WTC11 (cell line): Measurements from ENCODE around the gene CDIPT. TPM values are rescaled to one million over a fixed set of nuclear protein-coding genes. Genes with fewer than 3 reads are reported as not detected.
A peak's percentile ranks its signal among the peaks of the same experiment; 100 is the strongest.

Experiments
- ATAC-seq: fragments of 200-7000 bp; cut with Tn5 transposase; 2 replicates; pipeline ENCODE4 v1.10.0; 2021; ENCODE audit warnings: mild to moderate bottlenecking, moderate library complexity
- CTCF ChIA-PET: fragments of 300-600 bp; sonication (Branson Sonifier 250); formaldehyde crosslinking; loops from one replicate; lab custom pipeline; 2021; ENCODE audit warnings: antibody characterized with exemption; lab: Charles Lee
- POLR2A ChIA-PET: fragments of 350-600 bp; sonication (Branson Sonifier 250); formaldehyde crosslinking; loops from one replicate; lab custom pipeline; 2021; ENCODE audit warnings: antibody characterized with exemption; lab: Charles Lee
- DNase-seq: peaks from one replicate; pipeline ENCODE4 v3.0.0; 2021; ENCODE audit warnings: low spot score
- H3K27ac Mint-ChIP-seq: 2 replicates; pipeline ENCODE4 v1.8.0; 2021; ENCODE audit warnings: mixed read lengths
- H3K27me3 Mint-ChIP-seq: 2 replicates; pipeline ENCODE4 v1.8.0; 2021; ENCODE audit warnings: low read depth, mild to moderate bottlenecking, moderate library complexity, mixed read lengths
- H3K36me3 Mint-ChIP-seq: 2 replicates; pipeline ENCODE4 v1.8.0; 2021; ENCODE audit warnings: mixed read lengths
- H3K4me1 Mint-ChIP-seq: 2 replicates; pipeline ENCODE4 v1.8.0; 2022; ENCODE audit warnings: mixed read lengths
- H3K4me3 Mint-ChIP-seq: 2 replicates; pipeline ENCODE4 v1.8.0; 2021; ENCODE audit warnings: mild to moderate bottlenecking, moderate library complexity, mixed read lengths
- H3K9me3 Mint-ChIP-seq: 2 replicates; pipeline ENCODE4 v1.8.0; 2021; ENCODE audit warnings: mixed read lengths
- CREM ChIP-seq: sonication (generic); formaldehyde crosslinking; IDR thresholded peaks from 2 replicates; pipeline ENCODE4 v1.8.1; 2022; ENCODE audit warnings: mild to moderate bottlenecking, missing genetic modification reagents, moderate library complexity
- ELF4 ChIP-seq: sonication (generic); formaldehyde crosslinking; IDR thresholded peaks from 2 replicates; pipeline ENCODE4 v1.8.1; 2022; ENCODE audit warnings: low read depth, mild to moderate bottlenecking, moderate library complexity, missing genetic modification reagents
- ETV6 ChIP-seq: sonication (generic); formaldehyde crosslinking; IDR thresholded peaks from 2 replicates; pipeline ENCODE4 v1.8.1; 2022; ENCODE audit warnings: mild to moderate bottlenecking, missing genetic modification reagents
- FOXJ3 ChIP-seq: sonication (generic); formaldehyde crosslinking; IDR thresholded peaks from 2 replicates; pipeline ENCODE4 v1.9.0; 2021; ENCODE audit warnings: missing genetic modification reagents, mild to moderate bottlenecking, borderline replicate concordance
- FOXK1 ChIP-seq: sonication (generic); formaldehyde crosslinking; IDR thresholded peaks from 2 replicates; pipeline ENCODE4 v1.8.0; 2022; ENCODE audit warnings: mild to moderate bottlenecking, moderate library complexity, missing genetic modification reagents
- FOXP1 ChIP-seq: sonication (generic); formaldehyde crosslinking; IDR thresholded peaks from 2 replicates; pipeline ENCODE4 v1.8.0; 2022; ENCODE audit warnings: missing genetic modification reagents, mild to moderate bottlenecking, moderate library complexity, borderline replicate concordance
- HMGA2 ChIP-seq: fragments of 250-450 bp; sonication (Bioruptor Pico); IDR thresholded peaks from 2 replicates; pipeline ENCODE4 v1.4.0; 2021; ENCODE audit warnings: mild to moderate bottlenecking, moderate library complexity
- JAZF1 ChIP-seq: fragments of 250-450 bp; sonication (Bioruptor Pico); IDR thresholded peaks from 2 replicates; pipeline ENCODE4 v1.9.0; 2021; ENCODE audit warnings: moderate library complexity, mild to moderate bottlenecking, inconsistent platforms
- JUN ChIP-seq: sonication (generic); formaldehyde crosslinking; IDR thresholded peaks from 2 replicates; pipeline ENCODE4 v1.8.0; 2023; ENCODE audit warnings: mild to moderate bottlenecking, missing genetic modification reagents
- MYBL2 ChIP-seq: sonication (generic); formaldehyde crosslinking; IDR thresholded peaks from 2 replicates; pipeline ENCODE4 v1.8.1; 2023; ENCODE audit warnings: mild to moderate bottlenecking, moderate library complexity, missing genetic modification reagents
- SP1 ChIP-seq: sonication (generic); formaldehyde crosslinking; conservative IDR thresholded peaks from 2 replicates; pipeline ENCODE4 v1.8.1; 2022; ENCODE audit warnings: missing genetic modification reagents
- STAT6 ChIP-seq: sonication (generic); formaldehyde crosslinking; conservative IDR thresholded peaks from 2 replicates; pipeline ENCODE4 v1.8.1; 2023; ENCODE audit warnings: mild to moderate bottlenecking, low read depth, missing genetic modification reagents, moderate library complexity
- ZNF232 ChIP-seq: sonication (generic); formaldehyde crosslinking; IDR thresholded peaks from 2 replicates; pipeline ENCODE4 v1.8.0; 2022; ENCODE audit warnings: mild to moderate bottlenecking, missing genetic modification reagents
- ZNF263 ChIP-seq: sonication (generic); formaldehyde crosslinking; IDR thresholded peaks from 2 replicates; pipeline ENCODE4 v1.8.1; 2022; ENCODE audit warnings: low read depth, mild to moderate bottlenecking, moderate library complexity, missing genetic modification reagents
- total RNA-seq: library from RNA; stranded (reverse); gene quantifications from 3 replicates; pipeline ENCODE4 v1.2.3, GENCODE V29; 2021
- TF ChIP-seq, protein P1 (sequence below): sonication (generic); formaldehyde crosslinking; IDR thresholded peaks from 2 replicates; pipeline ENCODE4 v1.8.0; 2022; ENCODE audit warnings: missing genetic modification reagents
- TF ChIP-seq, protein P2 (sequence below): sonication (generic); formaldehyde crosslinking; IDR thresholded peaks from 2 replicates; pipeline ENCODE4 v1.8.0; 2022; ENCODE audit warnings: mild to moderate bottlenecking, missing genetic modification reagents
- TF ChIP-seq, protein P3 (sequence below): sonication (generic); formaldehyde crosslinking; IDR thresholded peaks from 2 replicates; pipeline ENCODE4 v1.8.1; 2023; ENCODE audit warnings: mild to moderate bottlenecking, moderate library complexity, missing genetic modification reagents
- TF ChIP-seq, protein P4 (sequence below): fragments of 250-450 bp; sonication (Bioruptor Pico); IDR thresholded peaks from 2 replicates; pipeline ENCODE4 v1.9.0; 2021; ENCODE audit warnings: moderate library complexity, mild to moderate bottlenecking, inconsistent platforms, borderline replicate concordance
- TF ChIP-seq, protein P5 (sequence below): sonication (generic); formaldehyde crosslinking; IDR thresholded peaks from 2 replicates; pipeline ENCODE4 v1.8.0; 2022; ENCODE audit warnings: mild to moderate bottlenecking, missing genetic modification reagents

CDIPT gene
- total RNA-seq, 1 experiment from 2014 or later, result 71.7 TPM

DNA sequence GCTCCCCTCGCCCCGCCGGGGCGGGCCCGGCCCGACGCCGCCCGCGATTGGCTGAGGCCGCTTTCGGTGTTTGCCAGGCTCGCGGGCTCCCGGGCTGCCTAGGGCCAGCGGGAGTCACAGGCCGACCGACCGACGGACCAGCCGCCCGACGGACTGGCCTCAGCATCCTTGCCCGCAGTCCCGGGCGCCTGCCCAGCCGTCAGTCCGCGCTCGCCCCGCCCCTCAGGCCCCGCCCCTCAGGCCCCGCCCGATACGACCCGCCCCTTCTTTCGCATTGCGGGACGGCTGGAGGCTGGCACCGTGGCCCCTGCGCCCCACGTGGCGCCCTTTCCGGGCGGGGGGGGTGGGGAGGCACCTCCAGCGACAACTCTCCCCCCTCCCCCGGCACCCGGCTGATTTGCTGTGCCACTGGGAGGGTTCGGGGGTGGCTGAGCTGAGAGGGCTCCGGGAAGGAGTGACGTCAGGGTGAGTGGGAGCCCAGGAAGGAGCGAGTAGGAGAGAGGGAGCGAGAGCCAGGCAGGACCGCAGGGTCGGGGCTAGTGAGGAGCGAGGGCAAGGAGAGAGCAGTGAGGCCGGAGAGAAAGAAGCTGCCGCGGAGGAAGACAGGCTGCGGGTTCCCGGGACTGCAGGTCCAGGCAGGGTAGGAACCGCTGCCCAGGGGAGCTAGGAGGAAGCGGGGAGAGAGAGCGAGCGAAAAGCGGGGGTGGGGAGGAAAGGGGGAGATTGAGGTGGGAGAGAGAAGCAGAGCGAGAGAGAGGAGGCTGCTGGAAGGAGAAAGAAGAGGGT lies 37.3 kb upstream of the CDIPT start, which contains the start of gene ASPHD1 (continued):
- TF ChIP-seq STAT6 (CRISPR knock-in tag), result no peak
- TF ChIP-seq ETV6 (CRISPR knock-in tag), result peak; percentile 52; the same call in 1 of the 2 replicates
- no peak; the same call in 1 of the 2 replicates for TF ChIP-seq FOXP1 (CRISPR knock-in tag)
- peak; percentile 64; the same call in 1 of the 2 replicates for TF ChIP-seq MYBL2 (CRISPR knock-in tag)
- TF ChIP-seq HMGA2 (CRISPR knock-in tag), result no peak
- TF ChIP-seq, protein P1, sequence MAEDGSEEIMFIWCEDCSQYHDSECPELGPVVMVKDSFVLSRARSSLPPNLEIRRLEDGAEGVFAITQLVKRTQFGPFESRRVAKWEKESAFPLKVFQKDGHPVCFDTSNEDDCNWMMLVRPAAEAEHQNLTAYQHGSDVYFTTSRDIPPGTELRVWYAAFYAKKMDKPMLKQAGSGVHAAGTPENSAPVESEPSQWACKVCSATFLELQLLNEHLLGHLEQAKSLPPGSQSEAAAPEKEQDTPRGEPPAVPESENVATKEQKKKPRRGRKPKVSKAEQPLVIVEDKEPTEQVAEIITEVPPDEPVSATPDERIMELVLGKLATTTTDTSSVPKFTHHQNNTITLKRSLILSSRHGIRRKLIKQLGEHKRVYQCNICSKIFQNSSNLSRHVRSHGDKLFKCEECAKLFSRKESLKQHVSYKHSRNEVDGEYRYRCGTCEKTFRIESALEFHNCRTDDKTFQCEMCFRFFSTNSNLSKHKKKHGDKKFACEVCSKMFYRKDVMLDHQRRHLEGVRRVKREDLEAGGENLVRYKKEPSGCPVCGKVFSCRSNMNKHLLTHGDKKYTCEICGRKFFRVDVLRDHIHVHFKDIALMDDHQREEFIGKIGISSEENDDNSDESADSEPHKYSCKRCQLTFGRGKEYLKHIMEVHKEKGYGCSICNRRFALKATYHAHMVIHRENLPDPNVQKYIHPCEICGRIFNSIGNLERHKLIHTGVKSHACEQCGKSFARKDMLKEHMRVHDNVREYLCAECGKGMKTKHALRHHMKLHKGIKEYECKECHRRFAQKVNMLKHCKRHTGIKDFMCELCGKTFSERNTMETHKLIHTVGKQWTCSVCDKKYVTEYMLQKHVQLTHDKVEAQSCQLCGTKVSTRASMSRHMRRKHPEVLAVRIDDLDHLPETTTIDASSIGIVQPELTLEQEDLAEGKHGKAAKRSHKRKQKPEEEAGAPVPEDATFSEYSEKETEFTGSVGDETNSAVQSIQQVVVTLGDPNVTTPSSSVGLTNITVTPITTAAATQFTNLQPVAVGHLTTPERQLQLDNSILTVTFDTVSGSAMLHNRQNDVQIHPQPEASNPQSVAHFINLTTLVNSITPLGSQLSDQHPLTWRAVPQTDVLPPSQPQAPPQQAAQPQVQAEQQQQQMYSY (CRISPR knock-in tag), result no peak
- TF ChIP-seq, protein P2, sequence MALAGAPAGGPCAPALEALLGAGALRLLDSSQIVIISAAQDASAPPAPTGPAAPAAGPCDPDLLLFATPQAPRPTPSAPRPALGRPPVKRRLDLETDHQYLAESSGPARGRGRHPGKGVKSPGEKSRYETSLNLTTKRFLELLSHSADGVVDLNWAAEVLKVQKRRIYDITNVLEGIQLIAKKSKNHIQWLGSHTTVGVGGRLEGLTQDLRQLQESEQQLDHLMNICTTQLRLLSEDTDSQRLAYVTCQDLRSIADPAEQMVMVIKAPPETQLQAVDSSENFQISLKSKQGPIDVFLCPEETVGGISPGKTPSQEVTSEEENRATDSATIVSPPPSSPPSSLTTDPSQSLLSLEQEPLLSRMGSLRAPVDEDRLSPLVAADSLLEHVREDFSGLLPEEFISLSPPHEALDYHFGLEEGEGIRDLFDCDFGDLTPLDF (CRISPR knock-in tag), result no peak
- TF ChIP-seq, protein P3, sequence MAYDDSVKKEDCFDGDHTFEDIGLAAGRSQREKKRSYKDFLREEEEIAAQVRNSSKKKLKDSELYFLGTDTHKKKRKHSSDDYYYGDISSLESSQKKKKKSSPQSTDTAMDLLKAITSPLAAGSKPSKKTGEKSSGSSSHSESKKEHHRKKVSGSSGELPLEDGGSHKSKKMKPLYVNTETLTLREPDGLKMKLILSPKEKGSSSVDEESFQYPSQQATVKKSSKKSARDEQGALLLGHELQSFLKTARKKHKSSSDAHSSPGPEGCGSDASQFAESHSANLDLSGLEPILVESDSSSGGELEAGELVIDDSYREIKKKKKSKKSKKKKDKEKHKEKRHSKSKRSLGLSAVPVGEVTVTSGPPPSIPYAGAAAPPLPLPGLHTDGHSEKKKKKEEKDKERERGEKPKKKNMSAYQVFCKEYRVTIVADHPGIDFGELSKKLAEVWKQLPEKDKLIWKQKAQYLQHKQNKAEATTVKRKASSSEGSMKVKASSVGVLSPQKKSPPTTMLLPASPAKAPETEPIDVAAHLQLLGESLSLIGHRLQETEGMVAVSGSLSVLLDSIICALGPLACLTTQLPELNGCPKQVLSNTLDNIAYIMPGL, result peak; percentile 77; the same call in 1 of the 2 replicates
- TF ChIP-seq SP1, result peak; percentile 71
- no peak for TF ChIP-seq JAZF1
- TF ChIP-seq, protein P4, sequence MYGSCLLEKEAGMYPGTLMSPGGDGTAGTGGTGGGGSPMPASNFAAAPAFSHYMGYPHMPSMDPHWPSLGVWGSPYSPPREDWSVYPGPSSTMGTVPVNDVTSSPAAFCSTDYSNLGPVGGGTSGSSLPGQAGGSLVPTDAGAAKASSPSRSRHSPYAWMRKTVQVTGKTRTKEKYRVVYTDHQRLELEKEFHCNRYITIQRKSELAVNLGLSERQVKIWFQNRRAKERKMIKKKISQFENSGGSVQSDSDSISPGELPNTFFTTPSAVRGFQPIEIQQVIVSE (CRISPR knock-in tag), result no peak
- no peak for TF ChIP-seq FOXJ3 (CRISPR knock-in tag)

DNA sequence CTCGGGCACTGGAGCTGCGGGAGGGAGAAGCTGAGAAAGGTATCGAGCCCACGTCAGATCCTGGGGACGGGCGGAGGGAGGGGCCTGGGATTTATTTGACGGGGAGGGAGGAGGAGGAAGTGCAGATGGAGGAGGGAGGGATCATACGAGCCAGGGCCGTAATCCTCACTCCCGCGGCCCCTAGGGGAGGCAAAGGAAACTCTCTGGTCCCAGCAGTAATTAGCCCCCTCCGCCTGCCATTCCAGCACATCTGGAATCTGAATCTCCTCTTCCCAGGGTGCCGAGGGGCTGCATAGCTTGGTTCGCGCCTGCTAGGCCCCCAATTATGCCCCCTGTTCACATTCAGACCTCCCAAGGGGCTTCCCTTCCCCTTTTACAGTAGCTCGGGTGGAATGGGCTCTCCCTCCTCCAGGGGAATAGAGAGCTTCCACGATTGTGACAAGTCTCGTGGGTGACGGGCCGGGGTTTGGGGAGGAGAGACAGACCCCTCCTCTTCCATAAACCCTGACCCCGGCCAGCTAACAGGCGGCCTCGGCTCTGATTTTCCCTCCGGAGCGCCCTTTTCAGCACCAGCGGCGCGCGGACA lies 36.6 kb upstream of the CDIPT start, which contains the start of gene SEZ6L2:
TSS of gene SEZ6L2 (minus strand) at position 35 of the 586 bp plus-strand sequence. CDS start 531 bp downstream, outside the sequence.
- Mint-ChIP-seq H3K27me3 (no peaks in the 10 kb centered on the region), H3K4me3 (peak within 1 kb of the TSS; percentile 98), H3K4me1 (peaks cover 33% of the 10 kb centered on the region), H3K27ac (peak within 1 kb of the TSS; percentile 91), H3K36me3 (peaks cover 8% of the 10 kb centered on the region; the same call in 1 of the 2 replicates), H3K9me3 (no peaks in the 10 kb centered on the region)
- ChIA-PET POLR2A (interaction anchor here (0.5 to 3.6 kb wide), 10 partner anchors 22 to 176 kb away, joined by 3 to 14 read pairs (median 4); partner anchors contain the start of genes CDIPT, HIRIP3, KCTD13 and TAOK2), CTCF (interaction anchor here (0.5 to 4.8 kb wide), 39 partner anchors 8 to 925 kb away, joined by 3 to 42 read pairs (median 5); partner anchors contain the start of genes ALDOA, CDIPT, KCTD13 and KIF22)
- DNase-seq (peak; percentile 90), ATAC-seq (peak; percentile 76)
- TF ChIP-seq, protein P5, sequence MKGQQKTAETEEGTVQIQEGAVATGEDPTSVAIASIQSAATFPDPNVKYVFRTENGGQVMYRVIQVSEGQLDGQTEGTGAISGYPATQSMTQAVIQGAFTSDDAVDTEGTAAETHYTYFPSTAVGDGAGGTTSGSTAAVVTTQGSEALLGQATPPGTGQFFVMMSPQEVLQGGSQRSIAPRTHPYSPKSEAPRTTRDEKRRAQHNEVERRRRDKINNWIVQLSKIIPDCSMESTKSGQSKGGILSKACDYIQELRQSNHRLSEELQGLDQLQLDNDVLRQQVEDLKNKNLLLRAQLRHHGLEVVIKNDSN, result peak; percentile 19; the same call in 1 of the 2 replicates
- no peak for TF ChIP-seq STAT6 (CRISPR knock-in tag)
- TF ChIP-seq CREM (CRISPR knock-in tag), result 0 out of 2 replicates have a peak, but pooled peaks have one; percentile 44
- peak; percentile 67; the same call in 1 of the 2 replicates for TF ChIP-seq FOXK1 (CRISPR knock-in tag)
- peak; percentile 81; the same call in 1 of the 2 replicates for TF ChIP-seq FOXP1 (CRISPR knock-in tag)
- peak; percentile 74; the same call in 1 of the 2 replicates for TF ChIP-seq JUN (CRISPR knock-in tag)
- TF ChIP-seq ELF4 (CRISPR knock-in tag), result no peak
- peak; percentile 91; the same call in 1 of the 2 replicates for TF ChIP-seq ZNF232 (CRISPR knock-in tag)
- peak; percentile 67; the same call in 1 of the 2 replicates for TF ChIP-seq ZNF263 (CRISPR knock-in tag)
